Measurements from ENCODE around the gene GPS2. TPM values are rescaled to one million over a fixed set of nuclear protein-coding genes. Genes with fewer than 3 reads are reported as not detected.

GPS2 gene
- total RNA-seq, 2 donors from 2014 or later = 80.4 to 97.0 TPM

DNA sequence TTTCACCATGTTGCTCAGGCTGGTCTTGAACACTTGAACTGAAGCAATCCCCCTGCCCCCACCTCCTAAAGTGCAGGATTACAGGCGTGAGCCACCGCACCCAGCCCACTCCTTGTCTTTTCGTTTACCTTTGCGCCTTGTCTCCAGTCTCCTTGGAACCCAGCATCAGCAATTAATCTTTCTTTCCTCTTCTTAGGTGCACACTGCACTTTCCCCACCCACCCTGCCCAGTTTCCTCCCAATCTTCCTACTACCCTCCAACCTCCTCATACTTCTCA, 51.4 kb downstream of the GPS2 start:
- H3K27ac ChIP-seq = no peak overlapping the region
- peaks cover 0 to 30% of the 10 kb centered on the region in 2 donors for H3K4me1 ChIP-seq
- H3K27me3 ChIP-seq = peaks cover 11 to 34% of the 10 kb centered on the region in 2 donors
- DNase-seq (ENCODE audit: low spot score) = no peak
- TF ChIP-seq, protein P1, sequence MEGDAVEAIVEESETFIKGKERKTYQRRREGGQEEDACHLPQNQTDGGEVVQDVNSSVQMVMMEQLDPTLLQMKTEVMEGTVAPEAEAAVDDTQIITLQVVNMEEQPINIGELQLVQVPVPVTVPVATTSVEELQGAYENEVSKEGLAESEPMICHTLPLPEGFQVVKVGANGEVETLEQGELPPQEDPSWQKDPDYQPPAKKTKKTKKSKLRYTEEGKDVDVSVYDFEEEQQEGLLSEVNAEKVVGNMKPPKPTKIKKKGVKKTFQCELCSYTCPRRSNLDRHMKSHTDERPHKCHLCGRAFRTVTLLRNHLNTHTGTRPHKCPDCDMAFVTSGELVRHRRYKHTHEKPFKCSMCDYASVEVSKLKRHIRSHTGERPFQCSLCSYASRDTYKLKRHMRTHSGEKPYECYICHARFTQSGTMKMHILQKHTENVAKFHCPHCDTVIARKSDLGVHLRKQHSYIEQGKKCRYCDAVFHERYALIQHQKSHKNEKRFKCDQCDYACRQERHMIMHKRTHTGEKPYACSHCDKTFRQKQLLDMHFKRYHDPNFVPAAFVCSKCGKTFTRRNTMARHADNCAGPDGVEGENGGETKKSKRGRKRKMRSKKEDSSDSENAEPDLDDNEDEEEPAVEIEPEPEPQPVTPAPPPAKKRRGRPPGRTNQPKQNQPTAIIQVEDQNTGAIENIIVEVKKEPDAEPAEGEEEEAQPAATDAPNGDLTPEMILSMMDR (IDR thresholded peaks at IDR 0.05) = no peak
- no peaks in the 10 kb centered on the region for H3K9me3 ChIP-seq
- peaks cover 6% of the 10 kb centered on the region for H3K36me3 ChIP-seq
- peak overlapping the region in 1 of 2 donors; percentile 28 for H3K4me3 ChIP-seq

DNA sequence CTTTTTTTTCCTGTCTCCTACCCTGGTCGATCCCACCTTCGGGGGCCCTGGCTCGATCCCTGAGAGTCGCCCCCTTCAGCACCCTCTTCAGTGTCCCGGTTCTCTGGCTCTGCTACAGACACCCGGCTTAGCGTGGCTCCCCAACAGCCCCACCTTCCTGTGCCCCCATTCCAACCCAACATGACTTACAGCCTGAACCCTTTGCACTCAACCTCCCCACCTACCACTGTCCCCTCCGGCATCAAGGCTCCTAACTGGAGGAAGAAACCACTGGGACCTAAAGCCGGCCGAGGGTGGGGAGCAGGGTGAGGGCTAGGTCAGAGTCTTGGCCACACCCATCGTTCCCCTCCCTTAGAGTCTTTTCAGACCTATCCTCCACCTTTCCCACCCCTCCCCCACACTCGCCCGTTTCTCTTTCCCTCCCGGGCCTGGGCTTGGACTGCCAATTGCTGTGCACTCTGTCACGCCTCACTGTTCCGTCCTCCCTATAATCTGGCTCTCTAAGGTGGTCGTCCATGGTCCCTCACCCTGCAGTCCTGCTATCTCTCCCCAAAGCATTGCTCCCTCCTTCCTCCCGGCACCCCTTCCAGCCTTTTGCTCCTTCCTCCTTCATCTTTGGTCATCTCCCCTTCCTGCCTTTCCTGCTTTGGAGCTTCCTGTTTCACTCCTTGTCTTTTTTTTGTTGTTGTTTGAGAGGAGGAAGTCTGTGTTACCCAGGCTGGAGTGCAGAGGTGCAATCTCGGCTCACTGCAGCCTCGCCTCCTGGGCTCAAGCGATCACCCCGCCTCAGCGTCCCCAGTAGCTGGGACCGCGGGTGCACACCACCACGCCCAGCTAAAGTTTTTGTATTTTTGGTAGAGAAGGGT, 52.0 kb downstream of the GPS2 start:
- no peak for DNase-seq (ENCODE audit: low spot score)
- peak overlapping the region; percentile 2 to 28 for H3K4me3 ChIP-seq
- peaks cover 10% of the 10 kb centered on the region for H3K36me3 ChIP-seq
- peaks cover 11 to 34% of the 10 kb centered on the region in 2 donors for H3K27me3 ChIP-seq
- TF ChIP-seq, protein P1 (IDR thresholded peaks at IDR 0.05) = no peak
- H3K9me3 ChIP-seq = no peaks in the 10 kb centered on the region
- no peak overlapping the region for H3K27ac ChIP-seq
- H3K4me1 ChIP-seq = peaks cover 0 to 30% of the 10 kb centered on the region in 2 donors

Other genes starting within 250 kb of the GPS2 start
- 1 to 10 TPM; 1.4 to 3.6 TPM for gene CLEC10A, start 235.1 kb downstream of the GPS2 start, total RNA-seq
- under 1 TPM in 1 of 2 donors, not detected in 1; 0.33 TPM for gene ASGR2, start 200.5 kb downstream of the GPS2 start, total RNA-seq
- gene ASGR1, start 136.0 kb downstream of the GPS2 start, total RNA-seq = 1 to 10 TPM in 1 of 2 donors, not detected in 1; 1.6 TPM
- gene DLG4, start 95.5 kb downstream of the GPS2 start, total RNA-seq = 10 to 100 TPM; 15.1 to 33.4 TPM
- 100 to 1,000 TPM; 695 to 758 TPM for gene ACADVL, start 95.4 kb downstream of the GPS2 start, total RNA-seq
- gene DVL2, start 80.8 kb downstream of the GPS2 start, total RNA-seq = 10 to 100 TPM; 18.1 to 19.9 TPM
- 10 to 100 TPM in 1 of 2 donors, 1 to 10 TPM in 1; 10.0 to 22.4 TPM for gene PHF23, start 75.9 kb downstream of the GPS2 start, total RNA-seq
- gene GABARAP, start 72.9 kb downstream of the GPS2 start, total RNA-seq = 100 to 1,000 TPM; 226 to 469 TPM
- 10 to 100 TPM; 55.0 to 77.2 TPM for gene CTDNEP1, start 63.6 kb downstream of the GPS2 start, total RNA-seq
- 10 to 100 TPM; 28.1 to 70.7 TPM for gene ELP5, start 63.1 kb downstream of the GPS2 start, total RNA-seq
- gene CLDN7, start 52.9 kb downstream of the GPS2 start, total RNA-seq = 1 to 10 TPM in 1 of 2 donors, not detected in 1; 2.3 TPM
- gene SLC2A4, start 33.6 kb downstream of the GPS2 start, total RNA-seq = 100 to 1,000 TPM in 1 of 2 donors, 10 to 100 TPM in 1; 70.3 to 151 TPM
- 1 to 10 TPM; 2.9 to 3.0 TPM for gene YBX2, start 20.7 kb downstream of the GPS2 start, total RNA-seq
- gene EIF5A, start 7.7 kb downstream of the GPS2 start, total RNA-seq = 100 to 1,000 TPM; 131 to 164 TPM
- gene NEURL4, start 14.0 kb upstream of the GPS2 start, total RNA-seq = 10 to 100 TPM in 1 of 2 donors, 1 to 10 TPM in 1; 9.5 to 12.8 TPM
- gene ACAP1, start 21.2 kb upstream of the GPS2 start, total RNA-seq = 1 to 10 TPM; 5.1 to 6.7 TPM
- 1 to 10 TPM; 4.2 to 6.9 TPM for gene KCTD11, start 36.8 kb upstream of the GPS2 start, total RNA-seq
- not detected for gene TMEM95, start 39.8 kb upstream of the GPS2 start, total RNA-seq
- 1 to 10 TPM; 4.1 to 4.8 TPM for gene TNK1, start 65.7 kb upstream of the GPS2 start, total RNA-seq
- gene PLSCR3, start 79.2 kb upstream of the GPS2 start, total RNA-seq = 10 to 100 TPM; 17.2 to 21.6 TPM
- gene TMEM256, start 88.7 kb upstream of the GPS2 start, total RNA-seq = 10 to 100 TPM; 43.4 to 64.8 TPM
- gene NLGN2, start 92.5 kb upstream of the GPS2 start, total RNA-seq = 10 to 100 TPM in 1 of 2 donors, 1 to 10 TPM in 1; 6.3 to 12.2 TPM
- not detected for gene SPEM1, start 105.0 kb upstream of the GPS2 start, total RNA-seq
- not detected for gene SPEM2, start 110.3 kb upstream of the GPS2 start, total RNA-seq
- gene SPEM3, start 113.5 kb upstream of the GPS2 start, total RNA-seq = not detected
- gene TMEM102, start 120.1 kb upstream of the GPS2 start, total RNA-seq = 1 to 10 TPM; 3.7 to 5.6 TPM
- gene FGF11, start 124.2 kb upstream of the GPS2 start, total RNA-seq = 10 to 100 TPM; 18.6 to 20.9 TPM
- gene CHRNB1, start 129.7 kb upstream of the GPS2 start, total RNA-seq = 10 to 100 TPM; 15.8 to 19.0 TPM
- 10 to 100 TPM; 50.5 to 67.3 TPM for gene ZBTB4, start 164.3 kb upstream of the GPS2 start, total RNA-seq
- gene SLC35G6, start 166.1 kb upstream of the GPS2 start, total RNA-seq = not detected
- gene POLR2A, start 169.0 kb upstream of the GPS2 start, total RNA-seq = 10 to 100 TPM; 28.4 to 41.2 TPM
- 10 to 100 TPM; 39.6 to 50.2 TPM for gene TNFSF12, start 233.7 kb upstream of the GPS2 start, total RNA-seq
- gene TNFSF13, start 243.4 kb upstream of the GPS2 start, total RNA-seq = 10 to 100 TPM; 11.0 to 16.9 TPM
- gene SENP3, start 246.6 kb upstream of the GPS2 start, total RNA-seq = 10 to 100 TPM; 45.9 to 56.1 TPM